Stimulated activated CD8-positive, alpha-beta memory T cell treated with anti-CD3 and anti-CD28 coated beads, Interleukin-15, amount 100 ng/mL, for 24 hours (primary cell): Measurements from ENCODE around the gene PIH1D1.
A peak's percentile ranks its signal among the peaks of the same experiment; 100 is the strongest.
"Not testable (repeated sequence)": the region's sequence is repeated elsewhere in the genome, so short reads cannot be mapped to it uniquely, and the experiment has no call there.

Source experiments
- DNase-seq: peaks from one replicate; pipeline ENCODE4 v3.0.0-alpha.2; 2020; ENCODE audit warnings: low read depth

The PIH1D1 gene

GRCh38 chr19:49481020-49481683, 29.5 kb upstream of the PIH1D1 start:
- no peak for DNase-seq

GRCh38 chr19:49479975-49480628, 28.5 kb upstream of the PIH1D1 start:
- DNase-seq = no peak

GRCh38 chr19:49475995-49476880, 24.6 kb upstream of the PIH1D1 start:
- DNase-seq = no peak

GRCh38 chr19:49475191-49475917, 23.7 kb upstream of the PIH1D1 start:
- no peak for DNase-seq

GRCh38 chr19:49474542-49474924, 22.9 kb upstream of the PIH1D1 start:
- DNase-seq = no peak

GRCh38 chr19:49473868-49474541, 22.4 kb upstream of the PIH1D1 start, which contains the start of gene FLT3LG:
TSS of gene FLT3LG (plus strand) at chr19:49474215. CDS start at chr19:49474640, 425 bp downstream.
- peak; percentile 89 for DNase-seq

- DNase-seq = not testable (repeated sequence)
Observed at GRCh38 chr19:49473501-49473867, 21.9 kb upstream of the PIH1D1 start.

GRCh38 chr19:49472936-49473335, 21.3 kb upstream of the PIH1D1 start:
- DNase-seq = no peak

- DNase-seq = no peak
Observed at GRCh38 chr19:49470615-49470978, 19.0 kb upstream of the PIH1D1 start.

GRCh38 chr19:49469828-49470614, 18.4 kb upstream of the PIH1D1 start:
- DNase-seq = peak; percentile 53

GRCh38 chr19:49468746-49469447, 17.3 kb upstream of the PIH1D1 start:
- DNase-seq = no peak

- DNase-seq = no peak
Observed at GRCh38 chr19:49468199-49468598, 16.6 kb upstream of the PIH1D1 start.

- no peak for DNase-seq
Observed at GRCh38 chr19:49465371-49465770, 13.8 kb upstream of the PIH1D1 start.

- no peak for DNase-seq
Observed at GRCh38 chr19:49463960-49464740, 12.5 kb upstream of the PIH1D1 start.

GRCh38 chr19:49462492-49462891, 10.9 kb upstream of the PIH1D1 start:
- no peak for DNase-seq

- no peak for DNase-seq
Observed at GRCh38 chr19:49461656-49462055, 10.0 kb upstream of the PIH1D1 start.

GRCh38 chr19:49461130-49461529, 9.5 kb upstream of the PIH1D1 start:
- not testable (repeated sequence) for DNase-seq

- no peak for DNase-seq
Observed at GRCh38 chr19:49459388-49459787, 7.8 kb upstream of the PIH1D1 start.

- no peak for DNase-seq
Observed at GRCh38 chr19:49458567-49458903, 6.9 kb upstream of the PIH1D1 start.

- no peak for DNase-seq
Observed at GRCh38 chr19:49456326-49456725, 4.7 kb upstream of the PIH1D1 start.
